ENCODE data around the gene ATG14.

ATG14 gene

DNA sequence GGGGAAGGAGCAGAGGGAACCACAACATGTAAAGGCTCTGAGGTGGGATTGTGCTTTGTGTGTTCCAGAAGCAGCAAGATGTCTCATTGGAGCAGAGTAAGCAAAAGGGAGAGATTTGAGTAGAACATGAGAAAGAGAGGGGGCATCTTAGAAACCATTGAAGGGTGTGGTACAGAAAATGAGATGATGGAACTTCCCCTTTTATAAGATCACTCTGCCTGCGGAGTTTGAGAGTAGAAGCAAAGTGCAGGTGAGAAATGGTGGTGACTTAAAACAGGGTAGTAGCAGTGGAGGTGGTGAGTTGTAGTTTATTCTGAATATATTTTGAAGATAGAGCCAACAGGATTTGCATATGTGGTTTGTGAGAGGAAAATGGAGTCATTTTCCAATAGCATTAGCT, 84.5 kb downstream of the ATG14 start:
- no peak overlapping the region for H3K4me3 ChIP-seq (ENCODE audit: low read length)
- TF ChIP-seq, protein P1, sequence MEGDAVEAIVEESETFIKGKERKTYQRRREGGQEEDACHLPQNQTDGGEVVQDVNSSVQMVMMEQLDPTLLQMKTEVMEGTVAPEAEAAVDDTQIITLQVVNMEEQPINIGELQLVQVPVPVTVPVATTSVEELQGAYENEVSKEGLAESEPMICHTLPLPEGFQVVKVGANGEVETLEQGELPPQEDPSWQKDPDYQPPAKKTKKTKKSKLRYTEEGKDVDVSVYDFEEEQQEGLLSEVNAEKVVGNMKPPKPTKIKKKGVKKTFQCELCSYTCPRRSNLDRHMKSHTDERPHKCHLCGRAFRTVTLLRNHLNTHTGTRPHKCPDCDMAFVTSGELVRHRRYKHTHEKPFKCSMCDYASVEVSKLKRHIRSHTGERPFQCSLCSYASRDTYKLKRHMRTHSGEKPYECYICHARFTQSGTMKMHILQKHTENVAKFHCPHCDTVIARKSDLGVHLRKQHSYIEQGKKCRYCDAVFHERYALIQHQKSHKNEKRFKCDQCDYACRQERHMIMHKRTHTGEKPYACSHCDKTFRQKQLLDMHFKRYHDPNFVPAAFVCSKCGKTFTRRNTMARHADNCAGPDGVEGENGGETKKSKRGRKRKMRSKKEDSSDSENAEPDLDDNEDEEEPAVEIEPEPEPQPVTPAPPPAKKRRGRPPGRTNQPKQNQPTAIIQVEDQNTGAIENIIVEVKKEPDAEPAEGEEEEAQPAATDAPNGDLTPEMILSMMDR (IDR thresholded peaks at IDR 0.05; ENCODE audit: insufficient read depth, low read depth, low read length, missing control alignments), result no peak
- DNase-seq (ENCODE audit: low read depth), result no peak

DNA sequence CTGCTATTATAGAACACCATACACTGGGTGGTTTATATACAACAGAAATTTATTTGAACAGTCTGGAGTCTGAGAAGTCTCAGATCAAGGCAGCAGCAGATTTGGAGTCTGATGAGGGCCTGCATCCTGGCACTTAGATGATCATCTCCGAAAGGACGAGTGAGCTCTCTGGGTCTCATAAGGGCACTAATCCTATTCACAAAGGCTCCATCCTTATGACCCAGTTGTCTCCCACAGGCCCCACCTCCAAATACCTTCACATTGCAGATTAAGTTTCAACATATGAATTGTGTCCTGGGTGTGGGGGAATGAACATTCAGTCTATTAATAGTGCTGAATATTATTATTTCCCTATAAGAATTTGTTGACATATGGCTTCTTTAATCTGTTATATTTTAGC, 86.8 kb downstream of the ATG14 start:
- H3K4me3 ChIP-seq (ENCODE audit: low read length), result no peak overlapping the region
- TF ChIP-seq, protein P1 (IDR thresholded peaks at IDR 0.05; ENCODE audit: insufficient read depth, low read depth, low read length, missing control alignments), result no peak

DNA sequence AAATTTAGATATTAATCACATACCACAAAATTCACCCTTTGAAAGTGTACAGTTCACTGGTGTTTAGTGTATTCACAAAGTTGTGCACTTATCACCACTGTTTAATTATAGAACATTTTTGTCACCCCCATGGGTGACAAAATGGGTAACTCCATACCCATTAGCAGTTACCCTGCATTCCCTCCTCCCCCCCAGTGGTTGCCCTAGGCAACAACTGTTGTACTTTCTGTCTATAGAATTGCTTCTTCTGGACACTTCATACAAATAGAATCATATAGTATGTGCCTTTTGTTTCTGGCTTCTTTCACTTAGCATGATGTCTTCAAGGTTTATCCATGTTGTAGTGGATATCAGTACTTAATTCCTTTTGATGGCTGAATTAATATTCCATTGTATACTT, 87.7 kb downstream of the ATG14 start:
- TF ChIP-seq, protein P1 (IDR thresholded peaks at IDR 0.05; ENCODE audit: insufficient read depth, low read depth, low read length, missing control alignments), result no peak
- DNase-seq (ENCODE audit: low read depth), result no peak
- H3K4me3 ChIP-seq (ENCODE audit: low read length), result no peak overlapping the region

More for the DNA sequence above, 86.8 kb downstream of the ATG14 start:
- DNase-seq (ENCODE audit: low read depth), result no peak

DNA sequence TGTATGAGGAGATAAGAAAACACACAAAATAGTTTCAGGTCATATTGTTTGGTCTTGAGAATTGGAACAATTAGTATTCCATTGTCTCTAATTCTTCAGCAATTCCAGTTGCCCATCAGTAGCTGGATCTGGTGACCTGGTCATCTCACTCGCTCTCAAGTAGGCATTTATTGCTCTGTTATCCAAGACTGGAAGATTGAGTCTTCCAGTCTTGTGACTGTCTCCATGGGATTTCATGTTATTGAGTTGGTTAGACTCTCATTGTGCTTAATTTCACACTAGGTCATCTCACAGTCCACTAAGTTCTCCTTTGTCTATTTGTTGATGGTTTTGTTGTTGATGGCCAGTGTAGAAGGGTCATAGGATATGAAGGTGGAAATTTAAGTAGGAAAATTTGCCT, 92.9 kb downstream of the ATG14 start:
- H3K4me3 ChIP-seq (ENCODE audit: low read length), result no peak overlapping the region
- TF ChIP-seq, protein P1 (IDR thresholded peaks at IDR 0.05; ENCODE audit: insufficient read depth, low read depth, low read length, missing control alignments), result no peak
- DNase-seq (ENCODE audit: low read depth), result no peak

DNA sequence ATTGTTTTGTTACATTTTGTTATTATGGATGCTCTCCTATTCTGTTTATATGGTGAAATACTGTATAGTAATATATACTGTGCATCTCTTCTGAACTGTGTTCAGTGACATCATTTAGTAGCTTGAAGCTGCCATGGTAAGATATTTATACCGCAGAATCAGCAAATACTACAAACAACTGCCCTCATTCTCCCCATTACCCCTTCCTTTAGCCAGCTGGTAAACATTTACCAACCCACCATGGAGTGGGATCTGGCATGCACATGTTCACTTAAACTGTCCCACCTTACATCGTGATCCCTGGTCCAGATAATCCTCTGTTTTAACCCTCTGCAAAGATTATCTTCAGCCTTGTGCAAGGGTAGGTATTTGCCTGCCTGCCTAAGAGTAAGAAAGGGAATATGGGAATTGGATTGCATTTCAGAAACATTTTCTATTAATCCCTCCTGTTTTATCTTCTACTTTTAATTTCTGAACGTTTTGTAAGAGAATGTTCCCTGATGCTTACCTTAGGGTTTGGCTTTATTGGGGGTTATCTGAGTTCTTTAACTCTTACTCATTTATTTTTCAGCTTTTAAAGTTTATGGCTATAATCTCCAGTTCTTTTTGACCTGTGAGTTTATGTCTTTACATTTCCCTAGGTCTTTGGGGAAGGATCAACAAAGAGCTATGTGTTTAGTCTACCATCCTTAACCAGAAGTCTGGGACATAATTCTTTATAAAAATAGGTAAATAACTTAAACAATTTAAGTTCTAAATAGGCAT, 93.9 kb downstream of the ATG14 start:
- no peak for DNase-seq (ENCODE audit: low read depth)
- no peak overlapping the region for H3K4me3 ChIP-seq (ENCODE audit: low read length)
- TF ChIP-seq, protein P1 (IDR thresholded peaks at IDR 0.05; ENCODE audit: insufficient read depth, low read depth, low read length, missing control alignments), result no peak

DNA sequence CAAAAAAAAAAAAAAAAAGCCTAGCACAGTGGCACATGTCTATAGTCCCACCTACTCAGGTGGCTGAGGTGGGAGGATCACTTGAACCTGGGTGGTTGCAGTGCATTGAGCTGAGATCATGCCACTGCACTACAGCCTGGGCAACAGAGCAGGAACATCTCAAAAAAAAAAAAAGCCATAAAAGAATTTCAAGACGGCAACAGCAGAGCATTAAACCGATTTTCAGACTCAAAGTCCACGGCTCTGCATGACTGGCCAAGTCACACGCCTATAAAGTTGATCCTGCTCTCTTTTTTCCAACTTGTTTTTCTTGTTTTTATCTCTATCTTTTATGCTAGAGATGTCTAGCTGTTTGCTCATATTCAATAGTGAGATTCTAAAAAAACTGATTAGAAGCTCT, 95.1 kb downstream of the ATG14 start:
- DNase-seq (ENCODE audit: low read depth), result no peak
- no peak overlapping the region for H3K4me3 ChIP-seq (ENCODE audit: low read length)
- TF ChIP-seq, protein P1 (IDR thresholded peaks at IDR 0.05; ENCODE audit: insufficient read depth, low read depth, low read length, missing control alignments), result no peak
